HG02970 (cell line): ENCODE data around the gene MINDY3.

ENCODE experiments used
- ATAC-seq: cut with Tn5 transposase; IDR thresholded peaks from one replicate; pipeline ENCODE4 v1.9.1; 2021; ENCODE audit warnings: mild to moderate bottlenecking, moderate library complexity, moderate number of reproducible peaks; ENCODE audit not compliant: unreplicated experiment, low FRiP score

MINDY3 gene

GRCh38 chr10:15809450-15809849, 50.9 kb downstream of the MINDY3 start:
- no peak for ATAC-seq

GRCh38 chr10:15808204-15808797, 52.0 kb downstream of the MINDY3 start:
- no peak for ATAC-seq

GRCh38 chr10:15805395-15806058, 54.8 kb downstream of the MINDY3 start:
- ATAC-seq = no peak

GRCh38 chr10:15804109-15804508, 56.2 kb downstream of the MINDY3 start:
- no peak for ATAC-seq

- no peak for ATAC-seq
Measured at GRCh38 chr10:15802375-15802949, 57.8 kb downstream of the MINDY3 start.

GRCh38 chr10:15801641-15802040, 58.7 kb downstream of the MINDY3 start:
- ATAC-seq = no peak

- no peak for ATAC-seq
Measured at GRCh38 chr10:15801147-15801546, 59.2 kb downstream of the MINDY3 start.

- no peak for ATAC-seq
Measured at GRCh38 chr10:15797346-15797745, 63.0 kb downstream of the MINDY3 start.

GRCh38 chr10:15796762-15797161, 63.5 kb downstream of the MINDY3 start:
- ATAC-seq = no peak

- ATAC-seq = no peak
Measured at GRCh38 chr10:15796098-15796759, 64.1 kb downstream of the MINDY3 start.

- ATAC-seq = no peak
Measured at GRCh38 chr10:15795036-15795792, 65.1 kb downstream of the MINDY3 start.

GRCh38 chr10:15794569-15794968, 65.7 kb downstream of the MINDY3 start:
- ATAC-seq = no peak

GRCh38 chr10:15793664-15794063, 66.6 kb downstream of the MINDY3 start:
- ATAC-seq = no peak

GRCh38 chr10:15792777-15793176, 67.5 kb downstream of the MINDY3 start:
- ATAC-seq = no peak

GRCh38 chr10:15791816-15792524, 68.3 kb downstream of the MINDY3 start:
- ATAC-seq = no peak

GRCh38 chr10:15789793-15790525, 70.3 kb downstream of the MINDY3 start:
- no peak for ATAC-seq

GRCh38 chr10:15787426-15787825, 72.9 kb downstream of the MINDY3 start:
- ATAC-seq = no peak

GRCh38 chr10:15784662-15785300, 75.5 kb downstream of the MINDY3 start:
- no peak for ATAC-seq
